Panc1 (cell line): Measurements from ENCODE around the gene BCORL1.

ENCODE experiments used
- POLR2AphosphoS5 ChIP-seq: IDR thresholded peaks from 2 replicates; pipeline ENCODE4 v1.6.1; 2012; ENCODE audit warnings: mild to moderate bottlenecking, low read depth, low read length, moderate library complexity
- TF ChIP-seq, protein P1 (sequence below): fragments of 450-650 bp; IDR thresholded peaks from 2 replicates; pipeline ENCODE4 v1.5.1; 2017; ENCODE audit warnings: mild to moderate bottlenecking
- TF ChIP-seq, protein P2 (sequence below), 2 experiments: IDR thresholded peaks; 2 replicates each; pipeline ENCODE4 v1.6.1; 2011 to 2012; ENCODE audit warnings: low read depth in 2 of 2, control low read depth in 1 of 2, low read length in 1 of 2, mild to moderate bottlenecking in 1 of 2, moderate library complexity in 1 of 2; ENCODE audit not compliant: insufficient read depth in 1 of 2

DNA sequence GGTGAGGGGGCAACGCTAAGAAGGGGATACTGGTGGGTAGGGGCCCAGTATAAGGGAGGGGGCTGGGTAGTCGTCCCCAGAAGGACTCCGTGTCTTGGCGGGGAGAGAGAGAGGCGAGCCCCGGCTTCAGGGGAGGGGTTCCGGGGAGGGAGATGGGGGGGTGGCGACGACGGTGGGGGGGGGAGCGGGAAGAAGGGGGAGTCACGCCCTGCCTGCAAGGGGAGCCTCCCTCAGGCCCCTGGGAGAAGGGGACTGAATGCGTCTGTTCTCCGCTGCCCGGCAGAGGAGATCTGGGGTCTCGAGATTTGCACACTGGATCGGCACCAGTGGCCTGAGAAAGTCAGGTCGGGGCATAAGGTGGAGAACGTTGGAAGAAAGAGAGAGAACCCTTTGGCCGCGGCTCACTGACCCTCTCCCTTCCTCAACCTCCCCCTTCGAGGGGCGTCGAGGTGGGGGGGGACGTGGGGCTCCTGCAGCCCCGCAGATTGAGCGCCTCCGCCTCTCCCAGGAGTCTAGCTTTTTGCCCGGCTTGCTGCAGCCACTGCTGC lies 609 bp upstream of the BCORL1 start:
- no peak for TF ChIP-seq POLR2AphosphoS5
- TF ChIP-seq, protein P1, sequence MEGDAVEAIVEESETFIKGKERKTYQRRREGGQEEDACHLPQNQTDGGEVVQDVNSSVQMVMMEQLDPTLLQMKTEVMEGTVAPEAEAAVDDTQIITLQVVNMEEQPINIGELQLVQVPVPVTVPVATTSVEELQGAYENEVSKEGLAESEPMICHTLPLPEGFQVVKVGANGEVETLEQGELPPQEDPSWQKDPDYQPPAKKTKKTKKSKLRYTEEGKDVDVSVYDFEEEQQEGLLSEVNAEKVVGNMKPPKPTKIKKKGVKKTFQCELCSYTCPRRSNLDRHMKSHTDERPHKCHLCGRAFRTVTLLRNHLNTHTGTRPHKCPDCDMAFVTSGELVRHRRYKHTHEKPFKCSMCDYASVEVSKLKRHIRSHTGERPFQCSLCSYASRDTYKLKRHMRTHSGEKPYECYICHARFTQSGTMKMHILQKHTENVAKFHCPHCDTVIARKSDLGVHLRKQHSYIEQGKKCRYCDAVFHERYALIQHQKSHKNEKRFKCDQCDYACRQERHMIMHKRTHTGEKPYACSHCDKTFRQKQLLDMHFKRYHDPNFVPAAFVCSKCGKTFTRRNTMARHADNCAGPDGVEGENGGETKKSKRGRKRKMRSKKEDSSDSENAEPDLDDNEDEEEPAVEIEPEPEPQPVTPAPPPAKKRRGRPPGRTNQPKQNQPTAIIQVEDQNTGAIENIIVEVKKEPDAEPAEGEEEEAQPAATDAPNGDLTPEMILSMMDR: no peak
- TF ChIP-seq, protein P2, sequence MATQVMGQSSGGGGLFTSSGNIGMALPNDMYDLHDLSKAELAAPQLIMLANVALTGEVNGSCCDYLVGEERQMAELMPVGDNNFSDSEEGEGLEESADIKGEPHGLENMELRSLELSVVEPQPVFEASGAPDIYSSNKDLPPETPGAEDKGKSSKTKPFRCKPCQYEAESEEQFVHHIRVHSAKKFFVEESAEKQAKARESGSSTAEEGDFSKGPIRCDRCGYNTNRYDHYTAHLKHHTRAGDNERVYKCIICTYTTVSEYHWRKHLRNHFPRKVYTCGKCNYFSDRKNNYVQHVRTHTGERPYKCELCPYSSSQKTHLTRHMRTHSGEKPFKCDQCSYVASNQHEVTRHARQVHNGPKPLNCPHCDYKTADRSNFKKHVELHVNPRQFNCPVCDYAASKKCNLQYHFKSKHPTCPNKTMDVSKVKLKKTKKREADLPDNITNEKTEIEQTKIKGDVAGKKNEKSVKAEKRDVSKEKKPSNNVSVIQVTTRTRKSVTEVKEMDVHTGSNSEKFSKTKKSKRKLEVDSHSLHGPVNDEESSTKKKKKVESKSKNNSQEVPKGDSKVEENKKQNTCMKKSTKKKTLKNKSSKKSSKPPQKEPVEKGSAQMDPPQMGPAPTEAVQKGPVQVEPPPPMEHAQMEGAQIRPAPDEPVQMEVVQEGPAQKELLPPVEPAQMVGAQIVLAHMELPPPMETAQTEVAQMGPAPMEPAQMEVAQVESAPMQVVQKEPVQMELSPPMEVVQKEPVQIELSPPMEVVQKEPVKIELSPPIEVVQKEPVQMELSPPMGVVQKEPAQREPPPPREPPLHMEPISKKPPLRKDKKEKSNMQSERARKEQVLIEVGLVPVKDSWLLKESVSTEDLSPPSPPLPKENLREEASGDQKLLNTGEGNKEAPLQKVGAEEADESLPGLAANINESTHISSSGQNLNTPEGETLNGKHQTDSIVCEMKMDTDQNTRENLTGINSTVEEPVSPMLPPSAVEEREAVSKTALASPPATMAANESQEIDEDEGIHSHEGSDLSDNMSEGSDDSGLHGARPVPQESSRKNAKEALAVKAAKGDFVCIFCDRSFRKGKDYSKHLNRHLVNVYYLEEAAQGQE (IDR thresholded peaks at IDR 0.05; ENCODE audit: insufficient read depth in 1 of 2, low read depth in 2 of 2, low read length in 1 of 2): no peak
